HEK293 (cell line): ENCODE measurements around the gene TOM1L2.

Experiments
- ATF2 ChIP-seq: fragments of 450-650 bp; formaldehyde crosslinking; IDR thresholded peaks from 2 replicates; pipeline ENCODE4 v1.5.1; 2016; ENCODE audit warnings: missing biosample characterization, missing genetic modification characterization, low read depth
- GFI1B ChIP-seq: fragments of 450-650 bp; formaldehyde crosslinking; IDR thresholded peaks from 2 replicates; pipeline ENCODE4 v1.5.1; 2016; ENCODE audit warnings: missing biosample characterization, missing genetic modification characterization
- KLF1 ChIP-seq: fragments of 450-650 bp; formaldehyde crosslinking; IDR thresholded peaks from 2 replicates; pipeline ENCODE4 v1.5.1; 2016; ENCODE audit warnings: missing biosample characterization, missing genetic modification characterization
- KLF7 ChIP-seq: fragments of 450-650 bp; formaldehyde crosslinking; IDR thresholded peaks from 2 replicates; pipeline ENCODE4 v1.5.1; 2016; ENCODE audit warnings: missing biosample characterization, missing genetic modification characterization, borderline replicate concordance
- PATZ1 ChIP-seq: fragments of 450-650 bp; formaldehyde crosslinking; IDR thresholded peaks from 2 replicates; pipeline ENCODE4 v1.5.1; 2016; ENCODE audit warnings: missing biosample characterization, missing genetic modification characterization
- PRDM2 ChIP-seq: fragments of 450-650 bp; formaldehyde crosslinking; IDR thresholded peaks from 2 replicates; pipeline ENCODE4 v1.5.1; 2016; ENCODE audit warnings: missing biosample characterization, missing genetic modification characterization, borderline replicate concordance
- ZBTB7A ChIP-seq: fragments of 450-650 bp; formaldehyde crosslinking; IDR thresholded peaks from 2 replicates; pipeline ENCODE4 v1.5.1; 2016; ENCODE audit warnings: low read depth, missing biosample characterization, missing genetic modification characterization
- ZBTB8A ChIP-seq: fragments of 450-650 bp; formaldehyde crosslinking; IDR thresholded peaks from 2 replicates; pipeline ENCODE4 v1.5.1; 2016; ENCODE audit warnings: missing biosample characterization, missing genetic modification characterization
- ZNF138 ChIP-seq: fragments of 450-650 bp; formaldehyde crosslinking; IDR thresholded peaks from 2 replicates; pipeline ENCODE4 v1.5.1; 2016; ENCODE audit warnings: missing biosample characterization, missing genetic modification characterization, borderline replicate concordance
- ZNF174 ChIP-seq: fragments of 450-650 bp; formaldehyde crosslinking; IDR thresholded peaks from 2 replicates; pipeline ENCODE4 v1.5.0; 2017; ENCODE audit warnings: missing biosample characterization, mild to moderate bottlenecking, missing genetic modification characterization
- ZNF211 ChIP-seq: fragments of 450-650 bp; formaldehyde crosslinking; IDR thresholded peaks from 2 replicates; pipeline ENCODE4 v1.5.1; 2016; ENCODE audit warnings: low read depth, missing biosample characterization, missing genetic modification characterization
- ZNF394 ChIP-seq: fragments of 450-650 bp; formaldehyde crosslinking; IDR thresholded peaks from 2 replicates; pipeline ENCODE4 v1.5.1; 2016; ENCODE audit warnings: missing biosample characterization, missing genetic modification characterization, mild to moderate bottlenecking, moderate library complexity, borderline replicate concordance
- ZNF518A ChIP-seq: fragments of 450-650 bp; formaldehyde crosslinking; conservative IDR thresholded peaks from 2 replicates; pipeline ENCODE4 v1.5.1; 2016; ENCODE audit warnings: low read depth, missing biosample characterization, missing genetic modification characterization
- ZNF521 ChIP-seq: fragments of 450-650 bp; formaldehyde crosslinking; IDR thresholded peaks from 2 replicates; pipeline ENCODE4 v1.5.1; 2017; ENCODE audit warnings: missing biosample characterization, mild to moderate bottlenecking, missing genetic modification characterization
- ZNF544 ChIP-seq: fragments of 450-650 bp; formaldehyde crosslinking; IDR thresholded peaks from 2 replicates; pipeline ENCODE4 v1.5.0; 2017; ENCODE audit warnings: missing biosample characterization, missing genetic modification characterization
- ZNF561 ChIP-seq: fragments of 450-650 bp; IDR thresholded peaks from 2 replicates; pipeline ENCODE4 v1.5.1; 2018; ENCODE audit warnings: missing biosample characterization, missing genetic modification characterization, borderline replicate concordance
- ZNF621 ChIP-seq: fragments of 450-650 bp; formaldehyde crosslinking; IDR thresholded peaks from 2 replicates; pipeline ENCODE4 v1.5.1; 2017; ENCODE audit warnings: missing biosample characterization, missing genetic modification characterization
- ZNF629 ChIP-seq: fragments of 450-650 bp; formaldehyde crosslinking; IDR thresholded peaks from 2 replicates; pipeline ENCODE4 v1.5.1; 2017; ENCODE audit warnings: missing biosample characterization, missing genetic modification characterization
- ZNF654 ChIP-seq: fragments of 450-650 bp; formaldehyde crosslinking; IDR thresholded peaks from 2 replicates; pipeline ENCODE4 v1.5.1; 2016; ENCODE audit warnings: low read depth, missing biosample characterization, missing genetic modification characterization
- ZNF777 ChIP-seq: fragments of 450-650 bp; formaldehyde crosslinking; IDR thresholded peaks from 2 replicates; pipeline ENCODE4 v1.5.1; 2017; ENCODE audit warnings: missing biosample characterization, missing genetic modification characterization, borderline replicate concordance
- ZNF785 ChIP-seq: fragments of 450-650 bp; formaldehyde crosslinking; IDR thresholded peaks from 2 replicates; pipeline ENCODE4 v1.5.1; 2016; ENCODE audit warnings: missing biosample characterization, missing genetic modification characterization
- ZSCAN30 ChIP-seq: fragments of 450-650 bp; IDR thresholded peaks from 2 replicates; pipeline ENCODE4 v1.5.1; 2018; ENCODE audit warnings: missing biosample characterization, mild to moderate bottlenecking, missing genetic modification characterization, moderate library complexity
- ZSCAN5A ChIP-seq: fragments of 450-650 bp; formaldehyde crosslinking; IDR thresholded peaks from 2 replicates; pipeline ENCODE4 v1.5.1; 2016; ENCODE audit warnings: missing biosample characterization, missing genetic modification characterization

The TOM1L2 gene

GRCh38 chr17:17913695-17914332, 58.4 kb downstream of the TOM1L2 start (continued):
- 0 out of 2 replicates have a peak, but pooled peaks have one; percentile 8 for TF ChIP-seq ZSCAN5A (tag by site-specific recombination)
- no peak for TF ChIP-seq ZNF521
- TF ChIP-seq PATZ1 (tag by site-specific recombination): peak; percentile 94
- no peak for TF ChIP-seq ZNF654 (tag by site-specific recombination)
- TF ChIP-seq KLF1 (tag by site-specific recombination): peak; percentile 96
- peak; percentile 92 for TF ChIP-seq ZNF629 (tag by site-specific recombination)
- peak; percentile 65; the same call in 1 of the 2 replicates for TF ChIP-seq ATF2
- TF ChIP-seq ZNF777: no peak
- peak; percentile 97 for TF ChIP-seq ZNF394 (tag by site-specific recombination)
- TF ChIP-seq ZNF785 (tag by site-specific recombination): no peak
- TF ChIP-seq ZNF174: no peak
- no peak for TF ChIP-seq ZNF211 (tag by site-specific recombination)
- 0 out of 2 replicates have a peak, but pooled peaks have one; percentile 9 for TF ChIP-seq GFI1B
- peak; percentile 98 for TF ChIP-seq KLF7 (tag by site-specific recombination)
- no peak for TF ChIP-seq ZNF621 (tag by site-specific recombination)
- no peak for TF ChIP-seq ZNF544 (tag by site-specific recombination)
- no peak for TF ChIP-seq ZBTB7A (tag by site-specific recombination)
- TF ChIP-seq ZBTB8A (tag by site-specific recombination): peak; percentile 85
- TF ChIP-seq ZNF561 (tag by site-specific recombination): peak; percentile 95; the same call in 1 of the 2 replicates
- 0 out of 2 replicates have a peak, but pooled peaks have one; percentile 26 for TF ChIP-seq ZNF518A (tag by site-specific recombination)
- no peak for TF ChIP-seq PRDM2 (tag by site-specific recombination)
- no peak for TF ChIP-seq ZNF138 (tag by site-specific recombination)
- TF ChIP-seq ZSCAN30 (tag by site-specific recombination): peak; percentile 100
